SK-N-SH (cell line): Measurements from ENCODE around the gene DGKE. TPM values are rescaled to one million over a fixed set of nuclear protein-coding genes. Genes with fewer than 3 reads are reported as not detected.

Source experiments
- CTCF ChIA-PET: fragments of 300-600, 350-600 bp; formaldehyde crosslinking; extraction: SDS; loops from one replicate; lab custom pipeline; 2021; lab: Yijun Ruan, JAX
- POLR2A ChIA-PET: fragments of 350-600 bp; sonication (Branson Sonifier 250); formaldehyde crosslinking; extraction: SDS; loops from one replicate; lab custom pipeline; 2020; ENCODE audit warnings: antibody characterized with exemption, inconsistent platforms; lab: Yijun Ruan, JAX
- DNase-seq: peaks from one replicate; pipeline ENCODE4 v3.0.0; 2012
- H2AFZ ChIP-seq: fragments of 200-600 bp; sonication (generic); 2 replicates; pipeline ENCODE4 v1.8.1; 2016; ENCODE audit warnings: antibody characterized with exemption, mild to moderate bottlenecking, low read depth
- H3F3A ChIP-seq: fragments of 200-600 bp; sonication (generic); replicated peaks from 2 replicates; pipeline ENCODE3; 2016; ENCODE audit warnings: antibody characterized with exemption, mild to moderate bottlenecking; ENCODE audit not compliant: insufficient read depth
- H3K27ac ChIP-seq, 2 experiments: fragments of 200-500 bp in 1 of 2; fragments of 200-600 bp in 1 of 2; sonication (Bioruptor generic) in 1 of 2; sonication (generic), shearing (Covaris generic) in 1 of 2; 2 replicates each; pipeline versions ENCODE4 v1.5.1 to v1.6.1; 2014 to 2016; ENCODE audit warnings: low read depth in 2 of 2, inconsistent platforms in 1 of 2, low read length in 1 of 2, mild to moderate bottlenecking in 1 of 2, mixed read lengths in 1 of 2
- H3K27me3 ChIP-seq: fragments of 200-600 bp; sonication (generic), shearing (Covaris generic); 2 replicates; pipeline ENCODE4 v1.6.1; 2016; ENCODE audit warnings: mixed run types; ENCODE audit not compliant: insufficient read depth
- H3K36me3 ChIP-seq, 2 experiments: fragments of 200-500 bp in 1 of 2; fragments of 200-600 bp in 1 of 2; sonication (Bioruptor generic) in 1 of 2; sonication (generic) in 1 of 2; replicated peaks in 1 of 2; 2 replicates each; pipeline versions ENCODE3 to v1.5.1; 2014 to 2016; ENCODE audit warnings: low read length in 1 of 2, mild to moderate bottlenecking in 1 of 2; ENCODE audit not compliant: insufficient read depth in 2 of 2, control insufficient read depth in 1 of 2
- H3K4me1 ChIP-seq, 2 experiments: fragments of 200-500 bp in 1 of 2; fragments of 200-600 bp in 1 of 2; sonication (Bioruptor generic) in 1 of 2; sonication (generic), shearing (Covaris generic) in 1 of 2; 2 replicates each; pipeline versions ENCODE4 v1.5.1 to v1.6.1; 2014 to 2016; ENCODE audit warnings: low read depth in 1 of 2, low read length in 1 of 2, mixed run types in 1 of 2; ENCODE audit not compliant: insufficient read depth in 2 of 2, control insufficient read depth in 1 of 2
- H3K4me2 ChIP-seq: fragments of 200-600 bp; sonication (generic), shearing (Covaris generic); 2 replicates; pipeline ENCODE4 v1.6.1; 2017; ENCODE audit warnings: mixed run types
- H3K4me3 ChIP-seq, 2 experiments: fragments of 200-500 bp in 1 of 2; fragments of 200-600 bp in 1 of 2; sonication (Bioruptor generic) in 1 of 2; sonication (generic), shearing (Covaris generic) in 1 of 2; 2 replicates each; pipeline versions ENCODE4 v1.5.1 to v1.8.1; 2014 to 2016; ENCODE audit warnings: low read depth in 2 of 2, inconsistent platforms in 1 of 2, low read length in 1 of 2, mild to moderate bottlenecking in 1 of 2, mixed read lengths in 1 of 2, moderate library complexity in 1 of 2
- H3K79me2 ChIP-seq: fragments of 200-600 bp; sonication (generic); 2 replicates; pipeline ENCODE4 v1.8.1; 2017; ENCODE audit warnings: mild to moderate bottlenecking; ENCODE audit not compliant: insufficient read depth
- H3K9ac ChIP-seq: fragments of 200-600 bp; sonication (generic); 2 replicates; pipeline ENCODE4 v1.6.1; 2017; ENCODE audit warnings: mixed run types
- H3K9me2 ChIP-seq: fragments of 200-600 bp; sonication (generic); 2 replicates; pipeline ENCODE4 v1.6.1; 2017; ENCODE audit warnings: mixed run types
- H3K9me3 ChIP-seq: fragments of 200-600 bp; sonication (generic); 2 replicates; pipeline ENCODE4 v1.6.1; 2017; ENCODE audit warnings: mixed run types, mild to moderate bottlenecking, moderate library complexity
- H4K20me1 ChIP-seq: fragments of 200-600 bp; sonication (generic); 2 replicates; pipeline ENCODE4 v1.6.1; 2017; ENCODE audit warnings: mild to moderate bottlenecking, mixed run types; ENCODE audit not compliant: insufficient read depth
- CHD2 ChIP-seq: fragments of 150-350 bp; IDR thresholded peaks from 2 replicates; pipeline ENCODE4 v1.6.1; 2018; ENCODE audit warnings: low read length; ENCODE audit not compliant: partially characterized antibody
- EP300 ChIP-seq, 2 experiments: IDR thresholded peaks; 2 replicates each; pipeline versions ENCODE4 v1.4.0 to v1.6.1; 2012; ENCODE audit warnings: borderline replicate concordance in 1 of 2, low read depth in 1 of 2, low read length in 1 of 2
- EZH2phosphoT487 ChIP-seq: fragments of 200-600 bp; sonication (generic); IDR thresholded peaks from 2 replicates; pipeline ENCODE4 v1.6.1; 2017; ENCODE audit warnings: low read depth, mixed run types, mild to moderate bottlenecking, antibody characterized with exemption, moderate library complexity, borderline replicate concordance
- IRF3 ChIP-seq: fragments of 150-350 bp; IDR thresholded peaks from 2 replicates; pipeline ENCODE4 v1.6.1; 2016; ENCODE audit warnings: mild to moderate bottlenecking, low read depth, low read length
- JUND ChIP-seq: IDR thresholded peaks from 2 replicates; pipeline ENCODE4 v1.4.0; 2012
- NFIC ChIP-seq: IDR thresholded peaks from 2 replicates; pipeline ENCODE4 v1.4.0; 2012; ENCODE audit warnings: borderline replicate concordance
- PBX3 ChIP-seq: IDR thresholded peaks from 2 replicates; pipeline ENCODE4; 2012
- RAD21 ChIP-seq: IDR thresholded peaks from 2 replicates; pipeline ENCODE4 v1.6.1; 2012; ENCODE audit warnings: mild to moderate bottlenecking, low read length
- RCOR1 ChIP-seq: fragments of 150-350 bp; IDR thresholded peaks from 2 replicates; pipeline ENCODE4 v1.6.1; 2017; ENCODE audit warnings: antibody characterized with exemption, low read length
- SMC3 ChIP-seq: IDR thresholded peaks from 2 replicates; pipeline ENCODE4 v1.6.1; 2012; ENCODE audit warnings: low read depth, low read length, improper control_type of control experiment
- TEAD4 ChIP-seq: IDR thresholded peaks from 2 replicates; pipeline ENCODE4 v1.4.0; 2012; ENCODE audit warnings: mild to moderate bottlenecking, borderline replicate concordance; ENCODE audit not compliant: insufficient read depth
- ZBTB33 ChIP-seq: IDR thresholded peaks from 2 replicates; pipeline ENCODE4 v1.4.0; 2012; ENCODE audit warnings: low read depth, borderline replicate concordance
- polyA plus RNA-seq, 3 experiments: library from polyadenylated mRNA; depleted of rRNA; stranded (reverse); fragments of >200 nt; gene quantifications; 2 replicates each; pipeline ENCODE4 v1.2.3, GENCODE V29; 2012

Gene DGKE
- polyA plus RNA-seq, 1 of the 3 experiments (the other 2 are of a cell fraction): 2.4 TPM

- TF ChIP-seq ZBTB33 (no peak), EP300 (IDR thresholded peaks at IDR 0.05; ENCODE audit: borderline replicate concordance in 1 of 2, low read depth in 1 of 2, low read length in 1 of 2) (no peak), SMC3 (no peak), TEAD4 (no peak), CHD2 (no peak)
These were observed 41.7 kb upstream of the DGKE start (continued) for GRCh38 chr17:56792267-56792666.

GRCh38 chr17:56793531-56793930 is 40.4 kb upstream of the DGKE start:
- H3K4me1 ChIP-seq: no peaks in the 10 kb centered on the region
- no peak for TF ChIP-seq PBX3
- TF ChIP-seq IRF3: no peak
- no peak for TF ChIP-seq EZH2phosphoT487
- no peak for TF ChIP-seq TEAD4
- TF ChIP-seq NFIC: no peak
- TF ChIP-seq RCOR1: no peak
- TF ChIP-seq RAD21: no peak
- TF ChIP-seq CHD2: no peak
- TF ChIP-seq ZBTB33: no peak
- no peak for TF ChIP-seq JUND
- H3K79me2 ChIP-seq: no peaks in the 10 kb centered on the region
- no peaks in the 10 kb centered on the region for H3K36me3 ChIP-seq
- no peaks in the 10 kb centered on the region for H3K9me2 ChIP-seq
- H3K9ac ChIP-seq: no peak overlapping the region
- H3K27me3 ChIP-seq: no peaks in the 10 kb centered on the region
- no peak overlapping the region for H3K4me2 ChIP-seq
- H3K4me3 ChIP-seq: no peak overlapping the region
- POLR2A ChIA-PET: no interaction called here
- H4K20me1 ChIP-seq: no peaks in the 10 kb centered on the region
- DNase-seq: no peak
- H3F3A ChIP-seq: no peaks in the 10 kb centered on the region
- H3K9me3 ChIP-seq: no peaks in the 10 kb centered on the region
- CTCF ChIA-PET: interaction anchor here (1.3 to 2.4 kb wide), 4 partner anchors 11 to 26 kb away, joined by 3 to 14 read pairs (median 10); no protein-coding TSS in a partner anchor
- no peak overlapping the region for H2AFZ ChIP-seq
- no peak overlapping the region for H3K27ac ChIP-seq
